ENCODE results near the gene PARD6B. TPM values are rescaled to one million over a fixed set of nuclear protein-coding genes. Genes with fewer than 3 reads are reported as not detected.

The PARD6B gene
- total RNA-seq, 1 experiment from 2014 or later: 41.3 TPM

DNA sequence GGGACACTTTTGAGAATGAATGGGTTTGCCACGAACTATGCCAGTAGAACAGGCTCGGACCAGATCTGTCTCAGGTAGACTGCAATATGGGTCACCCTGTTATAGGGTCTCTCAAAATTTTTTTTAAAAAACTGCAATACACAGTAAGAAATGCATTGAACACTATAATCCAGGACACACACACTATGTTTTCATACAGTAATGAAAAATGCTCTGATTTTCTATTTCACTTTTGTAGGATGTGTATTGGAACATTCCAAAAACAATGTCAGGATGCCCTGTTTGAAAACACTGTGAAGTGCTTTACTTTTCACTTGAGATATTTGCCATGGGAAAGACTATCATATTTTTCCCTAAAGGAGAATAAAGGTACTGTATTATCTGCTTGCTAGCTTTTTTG is 25.1 kb downstream of the PARD6B start:
- DNase-seq (ENCODE audit: low read depth, low spot score) (no peak), ATAC-seq (no peak)
- H3K36me3 ChIP-seq (ENCODE audit: control insufficient read depth in 1 of 2, insufficient read depth in 2 of 2, low read length in 2 of 2): peaks cover 3 to 10% of the 10 kb centered on the region in 2 experiments; a peak in 1 of 4 replicates
- no peak overlapping the region for H3K27ac ChIP-seq (ENCODE audit: low read depth, low read length)
- intact Hi-C loops (cut with micrococcal nuclease): no loop called here
- no peaks in the 10 kb centered on the region for H4K20me1 ChIP-seq (ENCODE audit: insufficient read depth)
- ChIA-PET CTCF (interaction anchor here (1.0 to 1.1 kb wide), 2 partner anchors 93 kb away, joined by 3 to 4 read pairs; no protein-coding TSS in a partner anchor), RAD21 (ENCODE audit: low non-redundant PET in 1 of 2, low total read pairs in 2 of 2, uncharacterized antibody in 2 of 2, unreplicated experiment in 2 of 2) (no interaction called here), POLR2A (interaction anchor here (1.6 kb wide), 1 partner anchor 34 kb away, joined by 5 read pairs; no protein-coding TSS in a partner anchor)
- H3K4me2 ChIP-seq (ENCODE audit: low read length): no peak overlapping the region
- BruUV-seq (replicated peaks): no TSS peak
- no peaks in the 10 kb centered on the region for H3K27me3 ChIP-seq (ENCODE audit: insufficient read depth, low read length)
- peaks cover 9% of the 10 kb centered on the region; the same call in 1 of the 2 replicates for H3K79me2 ChIP-seq (ENCODE audit: insufficient read depth, low read length)
- no peaks in the 10 kb centered on the region for H3K9me2 ChIP-seq (ENCODE audit: insufficient read depth)
- TF ChIP-seq SP1 (IDR thresholded peaks at IDR 0.05; ENCODE audit: low read depth) (no peak), POLR2AphosphoS5 (IDR thresholded peaks at IDR 0.05; ENCODE audit: low read depth, low read length) (no peak), ZFX (IDR thresholded peaks at IDR 0.05) (no peak), RAD21 (IDR thresholded peaks at IDR 0.05; ENCODE audit: low read depth) (no peak), TCF7L2 (IDR thresholded peaks at IDR 0.05; ENCODE audit: borderline replicate concordance, extremely low read depth, insufficient read depth, insufficient read length) (no peak), ZNF274 (IDR thresholded peaks at IDR 0.05; ENCODE audit: low read depth, low read length) (no peak), EZH2 (IDR thresholded peaks at IDR 0.05) (no peak), ELF1 (IDR thresholded peaks at IDR 0.05; ENCODE audit: borderline replicate concordance, low read depth) (no peak), JUND (IDR thresholded peaks at IDR 0.05) (no peak), SIN3A (IDR thresholded peaks at IDR 0.05; ENCODE audit: low read depth) (no peak), EGR1 (IDR thresholded peaks at IDR 0.05; ENCODE audit: low read depth) (no peak), CEBPB (IDR thresholded peaks at IDR 0.05; ENCODE audit: low read depth) (no peak), POLR2A (IDR thresholded peaks at IDR 0.05; ENCODE audit: borderline replicate concordance, extremely low read depth, insufficient read depth, insufficient read length) (no peak)
- TF ChIP-seq, protein P1, sequence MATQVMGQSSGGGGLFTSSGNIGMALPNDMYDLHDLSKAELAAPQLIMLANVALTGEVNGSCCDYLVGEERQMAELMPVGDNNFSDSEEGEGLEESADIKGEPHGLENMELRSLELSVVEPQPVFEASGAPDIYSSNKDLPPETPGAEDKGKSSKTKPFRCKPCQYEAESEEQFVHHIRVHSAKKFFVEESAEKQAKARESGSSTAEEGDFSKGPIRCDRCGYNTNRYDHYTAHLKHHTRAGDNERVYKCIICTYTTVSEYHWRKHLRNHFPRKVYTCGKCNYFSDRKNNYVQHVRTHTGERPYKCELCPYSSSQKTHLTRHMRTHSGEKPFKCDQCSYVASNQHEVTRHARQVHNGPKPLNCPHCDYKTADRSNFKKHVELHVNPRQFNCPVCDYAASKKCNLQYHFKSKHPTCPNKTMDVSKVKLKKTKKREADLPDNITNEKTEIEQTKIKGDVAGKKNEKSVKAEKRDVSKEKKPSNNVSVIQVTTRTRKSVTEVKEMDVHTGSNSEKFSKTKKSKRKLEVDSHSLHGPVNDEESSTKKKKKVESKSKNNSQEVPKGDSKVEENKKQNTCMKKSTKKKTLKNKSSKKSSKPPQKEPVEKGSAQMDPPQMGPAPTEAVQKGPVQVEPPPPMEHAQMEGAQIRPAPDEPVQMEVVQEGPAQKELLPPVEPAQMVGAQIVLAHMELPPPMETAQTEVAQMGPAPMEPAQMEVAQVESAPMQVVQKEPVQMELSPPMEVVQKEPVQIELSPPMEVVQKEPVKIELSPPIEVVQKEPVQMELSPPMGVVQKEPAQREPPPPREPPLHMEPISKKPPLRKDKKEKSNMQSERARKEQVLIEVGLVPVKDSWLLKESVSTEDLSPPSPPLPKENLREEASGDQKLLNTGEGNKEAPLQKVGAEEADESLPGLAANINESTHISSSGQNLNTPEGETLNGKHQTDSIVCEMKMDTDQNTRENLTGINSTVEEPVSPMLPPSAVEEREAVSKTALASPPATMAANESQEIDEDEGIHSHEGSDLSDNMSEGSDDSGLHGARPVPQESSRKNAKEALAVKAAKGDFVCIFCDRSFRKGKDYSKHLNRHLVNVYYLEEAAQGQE (IDR thresholded peaks at IDR 0.05; ENCODE audit: low read depth): no peak
- TF ChIP-seq, protein P2, sequence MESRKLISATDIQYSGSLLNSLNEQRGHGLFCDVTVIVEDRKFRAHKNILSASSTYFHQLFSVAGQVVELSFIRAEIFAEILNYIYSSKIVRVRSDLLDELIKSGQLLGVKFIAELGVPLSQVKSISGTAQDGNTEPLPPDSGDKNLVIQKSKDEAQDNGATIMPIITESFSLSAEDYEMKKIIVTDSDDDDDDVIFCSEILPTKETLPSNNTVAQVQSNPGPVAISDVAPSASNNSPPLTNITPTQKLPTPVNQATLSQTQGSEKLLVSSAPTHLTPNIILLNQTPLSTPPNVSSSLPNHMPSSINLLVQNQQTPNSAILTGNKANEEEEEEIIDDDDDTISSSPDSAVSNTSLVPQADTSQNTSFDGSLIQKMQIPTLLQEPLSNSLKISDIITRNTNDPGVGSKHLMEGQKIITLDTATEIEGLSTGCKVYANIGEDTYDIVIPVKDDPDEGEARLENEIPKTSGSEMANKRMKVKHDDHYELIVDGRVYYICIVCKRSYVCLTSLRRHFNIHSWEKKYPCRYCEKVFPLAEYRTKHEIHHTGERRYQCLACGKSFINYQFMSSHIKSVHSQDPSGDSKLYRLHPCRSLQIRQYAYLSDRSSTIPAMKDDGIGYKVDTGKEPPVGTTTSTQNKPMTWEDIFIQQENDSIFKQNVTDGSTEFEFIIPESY (IDR thresholded peaks at IDR 0.05; ENCODE audit: extremely low read depth, insufficient replicate concordance, low read length): no peak
- TF ChIP-seq, protein P3, sequence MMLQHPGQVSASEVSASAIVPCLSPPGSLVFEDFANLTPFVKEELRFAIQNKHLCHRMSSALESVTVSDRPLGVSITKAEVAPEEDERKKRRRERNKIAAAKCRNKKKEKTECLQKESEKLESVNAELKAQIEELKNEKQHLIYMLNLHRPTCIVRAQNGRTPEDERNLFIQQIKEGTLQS (IDR thresholded peaks at IDR 0.05): no peak
- no peak overlapping the region for H3K9ac ChIP-seq (ENCODE audit: low read length)
- no peak overlapping the region for H2AFZ ChIP-seq (ENCODE audit: low read depth, low read length, poor library complexity, severe bottlenecking)
- H3K4me1 ChIP-seq (ENCODE audit: control insufficient read depth in 1 of 2, insufficient read depth in 2 of 2, low read length in 2 of 2): peaks cover 32 to 51% of the 10 kb centered on the region in 2 experiments
- no peak overlapping the region for H3K4me3 ChIP-seq (replicated peaks in 1 of 2; ENCODE audit: low read depth in 1 of 2, low read length in 2 of 2)
- no peaks in the 10 kb centered on the region for H3K9me3 ChIP-seq (ENCODE audit: control insufficient read depth in 1 of 2, insufficient read depth in 1 of 2, low read depth in 1 of 2, low read length in 2 of 2)

All from HCT116 (cell line).